HCT116 (cell line): ENCODE results near the gene PPP1CB.

Experiments
- EZH2 ChIP-seq: fragments of 200-600 bp; sonication (generic); IDR thresholded peaks from 2 replicates; pipeline ENCODE4 v1.6.1; 2017; ENCODE audit warnings: antibody characterized with exemption, mixed run types
- POLR2A ChIP-seq: IDR thresholded peaks from 2 replicates; pipeline ENCODE4 v1.7.0; 2011; ENCODE audit warnings: borderline replicate concordance; ENCODE audit not compliant: insufficient read depth, insufficient read length; ENCODE audit errors: extremely low read depth
- POLR2AphosphoS5 ChIP-seq: IDR thresholded peaks from 2 replicates; pipeline ENCODE4 v1.6.1; 2011; ENCODE audit warnings: mild to moderate bottlenecking, low read depth, low read length, moderate library complexity

DNA sequence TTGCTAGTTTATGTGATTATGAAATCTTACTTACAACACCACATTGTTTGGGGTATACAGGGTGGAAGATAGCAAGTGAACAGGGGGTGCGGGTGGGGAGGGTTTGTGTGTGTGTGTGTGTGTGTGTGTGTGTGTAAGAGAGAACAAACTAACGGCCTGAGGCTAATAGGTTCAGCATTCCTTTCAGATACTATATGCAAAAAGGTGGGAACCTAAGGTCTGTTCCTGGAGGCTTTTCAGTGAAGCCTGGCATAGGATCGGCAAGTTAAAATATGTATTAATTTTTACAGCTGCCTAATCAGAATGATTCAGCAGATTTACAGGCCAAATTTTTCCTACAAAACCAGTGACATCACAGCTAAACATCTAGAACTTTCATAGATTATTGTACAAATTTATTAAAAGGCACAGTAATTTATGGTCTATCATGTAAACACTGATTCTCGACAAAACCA lies 51.4 kb downstream of the PPP1CB start:
- no peak for TF ChIP-seq POLR2AphosphoS5
- no peak for TF ChIP-seq POLR2A
- no peak for TF ChIP-seq EZH2
